ENCODE measurements around the gene C19orf18.
A peak's percentile ranks its signal among the peaks of the same experiment; 100 is the strongest.
"Not testable (repeated sequence)": the region's sequence is repeated elsewhere in the genome, so short reads cannot be mapped to it uniquely, and the experiment has no call there.

C19orf18 gene

DNA sequence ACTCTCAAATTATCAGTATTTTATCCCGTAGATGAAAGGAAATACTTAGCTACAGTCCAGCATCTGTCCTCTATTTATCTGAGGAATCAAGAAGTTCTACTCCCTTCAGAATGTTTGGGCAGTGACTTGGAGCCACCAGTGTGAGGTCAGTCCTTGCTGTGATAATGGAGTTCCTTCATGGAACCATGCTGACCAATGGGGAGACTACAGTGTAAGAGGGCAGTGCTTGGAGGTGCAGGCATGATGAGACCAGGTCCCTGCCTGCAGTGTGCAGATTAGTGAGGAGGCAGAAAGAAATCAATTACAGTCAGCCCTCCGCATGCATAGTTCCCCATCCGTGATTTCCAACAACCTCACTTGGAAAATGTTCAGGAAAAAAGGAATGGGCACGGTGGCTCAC is at the start of gene C19orf18:
C19orf18 (minus strand) TSS at position 101 of the 400 bp plus-strand sequence. CDS start 102 bp downstream, outside the sequence.
- TF ChIP-seq ZNF274 (IDR thresholded peaks at IDR 0.05; ENCODE audit: low read depth, low read length), result no peak
- H3K4me3 ChIP-seq (ENCODE audit: low read length), result no peak within 1 kb of the TSS

DNA sequence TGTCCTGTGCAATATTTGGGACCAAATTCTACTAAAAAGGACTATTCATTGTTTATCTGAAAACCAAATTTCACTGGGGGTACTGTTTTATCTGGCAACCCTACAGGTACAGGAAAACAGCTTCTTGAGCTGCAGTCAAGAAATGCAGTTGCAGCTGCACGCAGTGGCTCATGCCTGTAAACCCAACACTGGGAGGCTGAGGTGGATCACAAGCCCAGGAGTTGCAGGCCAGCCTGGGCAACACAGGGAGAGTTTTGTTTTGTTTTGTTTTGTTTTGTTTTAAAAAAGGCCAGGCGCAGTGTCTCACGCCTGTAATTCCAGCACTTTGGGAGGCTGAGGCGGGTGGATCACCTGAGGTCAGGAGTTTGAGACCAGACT is 47.9 kb upstream of the C19orf18 start:
- no peak overlapping the region for H3K4me3 ChIP-seq (ENCODE audit: low read length)
- no peak for TF ChIP-seq ZNF274 (IDR thresholded peaks at IDR 0.05; ENCODE audit: low read depth, low read length)

DNA sequence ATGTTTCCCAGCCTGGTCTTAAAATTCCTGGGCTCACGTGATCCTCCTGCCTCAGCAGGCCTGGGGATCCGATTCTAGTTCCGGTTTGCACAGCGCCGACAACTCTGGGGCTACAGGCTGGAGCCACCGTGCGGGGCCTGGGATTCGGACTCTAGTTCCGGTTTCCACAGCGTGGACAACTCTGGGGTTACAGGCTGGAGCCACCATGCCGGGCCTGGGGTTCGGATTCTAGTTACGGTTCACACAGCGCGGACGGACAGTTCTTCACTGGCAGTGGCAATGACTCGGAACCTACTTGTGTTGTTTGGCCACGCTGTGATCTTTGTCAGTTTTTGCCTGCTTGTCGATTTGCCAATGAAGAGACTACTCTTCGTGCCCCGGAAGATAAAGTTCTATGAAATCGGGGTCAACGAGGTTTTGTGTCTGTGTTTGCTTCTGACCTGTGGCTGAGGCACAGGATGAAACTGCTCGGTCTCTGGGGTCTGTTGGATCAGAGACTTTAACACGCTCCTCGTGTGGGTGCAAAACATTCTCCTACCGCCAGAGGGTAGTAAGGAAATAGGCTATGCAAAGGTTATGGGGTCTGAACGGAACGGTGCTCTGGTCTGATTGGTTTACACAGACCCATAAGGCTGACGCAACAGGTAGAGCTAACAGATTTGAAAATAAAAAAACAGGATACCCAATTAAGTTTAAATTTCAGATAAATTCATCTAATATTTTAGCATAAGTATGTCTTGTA is 47.4 kb upstream of the C19orf18 start:
- TF ChIP-seq ZNF274 (IDR thresholded peaks at IDR 0.05; ENCODE audit: low read depth, low read length), result no peak

DNA sequence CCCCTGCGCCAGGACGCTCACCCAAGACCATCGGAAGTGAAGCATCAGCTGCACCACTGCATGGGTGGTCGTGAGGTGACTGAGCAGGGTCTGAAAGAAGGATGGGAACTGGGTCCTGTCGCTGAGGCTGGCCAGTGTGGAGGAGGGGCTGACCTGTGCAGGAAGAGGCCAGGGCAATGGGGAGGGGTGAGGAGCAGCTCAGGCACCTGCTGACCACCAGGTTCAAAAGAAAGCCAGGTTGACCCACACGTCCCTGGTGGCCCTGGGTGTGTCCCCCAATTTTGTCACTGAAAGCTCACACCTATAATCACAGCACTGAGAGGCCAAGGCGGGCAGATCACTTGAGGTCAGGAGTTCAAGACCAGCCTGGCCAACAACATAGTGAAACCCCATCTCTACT is 45.8 kb upstream of the C19orf18 start:
- no peak for TF ChIP-seq ZNF274 (IDR thresholded peaks at IDR 0.05; ENCODE audit: low read depth, low read length)

More for the DNA sequence above, 47.4 kb upstream of the C19orf18 start:
- H3K4me3 ChIP-seq (ENCODE audit: low read length), result no peak overlapping the region

DNA sequence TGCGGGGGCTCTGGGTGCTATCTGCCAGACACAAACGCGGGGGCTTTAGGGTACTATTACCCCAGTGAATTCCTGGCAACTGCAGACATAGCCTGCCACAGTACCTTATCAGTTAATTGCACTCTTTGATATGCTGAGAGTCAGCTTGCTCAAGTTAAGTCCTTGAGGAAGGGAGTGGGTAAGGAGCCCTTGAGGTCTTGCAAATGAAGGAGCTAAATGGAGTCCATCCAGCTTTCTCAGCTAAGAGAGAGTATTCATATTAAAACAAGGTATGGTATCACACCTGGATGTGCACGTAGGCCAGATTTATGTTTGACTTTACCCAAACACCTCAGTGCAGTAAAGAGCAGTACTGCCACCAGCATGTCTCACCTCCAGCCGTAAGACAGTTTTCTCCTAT is 39.8 kb upstream of the C19orf18 start:
- no peak for TF ChIP-seq ZNF274 (IDR thresholded peaks at IDR 0.05; ENCODE audit: low read depth, low read length)
- H3K4me3 ChIP-seq (ENCODE audit: low read length), result no peak overlapping the region

More for the DNA sequence above, 45.8 kb upstream of the C19orf18 start:
- H3K4me3 ChIP-seq (ENCODE audit: low read length), result no peak overlapping the region

DNA sequence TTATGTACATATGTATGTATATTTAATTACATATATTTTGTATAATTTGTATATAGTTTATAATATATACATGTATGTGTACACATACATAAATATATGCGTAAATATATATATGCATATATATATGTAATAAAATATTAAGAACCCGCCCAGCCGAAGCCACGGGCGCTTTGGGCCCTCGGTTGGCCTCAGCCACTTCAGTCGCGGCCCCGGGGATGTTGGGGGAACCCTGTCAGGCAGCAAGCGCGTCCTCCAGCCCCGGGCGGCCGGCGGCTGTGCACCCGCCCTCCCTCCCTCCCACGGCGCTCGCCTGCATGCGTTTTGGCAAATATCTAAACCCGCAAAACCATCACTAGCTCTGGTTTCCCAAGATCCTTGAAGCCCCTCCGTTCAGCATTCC is 36.2 kb upstream of the C19orf18 start:
- no peak for TF ChIP-seq ZNF274 (IDR thresholded peaks at IDR 0.05; ENCODE audit: low read depth, low read length)
- H3K4me3 ChIP-seq (ENCODE audit: low read length), result no peak overlapping the region

DNA sequence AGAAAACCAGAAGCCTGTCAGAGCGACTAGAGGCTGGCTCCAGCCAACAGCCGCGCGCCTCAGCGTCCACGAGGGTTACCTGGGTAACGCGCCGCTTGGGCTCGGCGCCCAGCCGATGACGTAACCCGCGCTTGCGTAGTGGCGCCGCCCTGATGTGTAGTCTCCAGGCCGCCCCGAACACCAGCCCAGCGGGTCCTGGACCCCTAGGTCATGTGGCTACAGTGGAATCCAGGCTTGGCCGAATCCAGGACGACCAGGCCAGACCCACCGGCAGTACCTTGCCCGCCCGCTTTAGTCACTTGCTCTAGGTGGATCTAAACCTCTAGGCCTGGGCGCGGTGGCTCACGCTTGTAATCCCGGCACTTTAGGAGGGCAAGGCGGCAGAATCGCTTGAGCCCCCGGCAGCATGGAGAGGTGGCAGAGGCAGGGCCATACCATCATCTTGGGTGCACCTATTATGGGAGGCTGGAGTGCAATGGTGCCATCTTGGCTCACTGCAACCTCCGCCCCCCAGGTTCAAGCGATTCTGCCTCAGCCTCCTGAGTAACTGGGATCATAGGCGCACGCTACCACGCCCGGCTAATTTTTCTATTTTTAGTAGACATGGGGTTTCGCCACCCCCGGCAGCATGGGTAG is 35.5 kb upstream of the C19orf18 start:
- H3K4me3 ChIP-seq (ENCODE audit: low read length), result peak overlapping the region; percentile 42; the same call in 1 of the 2 replicates

DNA sequence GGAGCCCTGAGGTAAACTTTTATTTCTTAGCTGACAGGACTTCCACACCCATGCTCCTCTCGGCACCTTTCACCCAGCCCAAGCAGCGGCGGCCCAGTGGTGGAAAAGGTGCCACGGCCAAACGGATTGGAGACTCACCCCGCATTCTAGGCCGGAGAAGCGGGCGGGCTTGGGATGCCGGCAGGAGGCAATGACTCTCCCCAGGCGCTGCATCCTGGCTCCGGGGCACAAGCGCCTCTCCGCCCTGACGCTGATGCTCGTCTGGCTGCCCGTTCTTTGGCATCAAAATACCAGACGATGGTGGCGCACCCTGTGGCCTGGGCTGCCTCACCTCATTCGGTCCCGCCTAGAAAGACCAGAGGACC is 34.9 kb upstream of the C19orf18 start:
- no peak for TF ChIP-seq ZNF274 (IDR thresholded peaks at IDR 0.05; ENCODE audit: low read depth, low read length)
- peak overlapping the region; percentile 42; the same call in 1 of the 2 replicates for H3K4me3 ChIP-seq (ENCODE audit: low read length)

More for the DNA sequence above, 35.5 kb upstream of the C19orf18 start:
- TF ChIP-seq ZNF274 (IDR thresholded peaks at IDR 0.05; ENCODE audit: low read depth, low read length), result no peak

DNA sequence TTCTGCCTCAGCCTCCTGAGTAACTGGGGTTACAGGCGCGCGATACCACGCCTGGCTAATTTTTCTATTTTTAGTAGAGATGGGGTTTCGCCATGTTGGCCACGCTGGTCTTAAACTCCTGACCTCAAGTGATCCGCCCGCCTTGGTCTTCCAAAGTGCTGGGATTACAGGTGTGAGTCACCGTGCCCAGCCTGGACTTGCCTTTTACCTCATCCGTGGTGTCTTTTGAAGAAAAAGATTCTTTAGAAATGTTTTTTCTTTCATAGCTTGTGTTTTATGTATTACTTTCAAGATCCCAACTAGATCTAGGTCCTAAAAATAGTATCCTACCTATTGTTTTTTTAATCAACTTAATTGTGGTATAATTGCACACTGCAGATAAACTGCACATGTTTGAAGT is 34.5 kb upstream of the C19orf18 start:
- not testable (repeated sequence) for H3K4me3 ChIP-seq (ENCODE audit: low read length)

DNA sequence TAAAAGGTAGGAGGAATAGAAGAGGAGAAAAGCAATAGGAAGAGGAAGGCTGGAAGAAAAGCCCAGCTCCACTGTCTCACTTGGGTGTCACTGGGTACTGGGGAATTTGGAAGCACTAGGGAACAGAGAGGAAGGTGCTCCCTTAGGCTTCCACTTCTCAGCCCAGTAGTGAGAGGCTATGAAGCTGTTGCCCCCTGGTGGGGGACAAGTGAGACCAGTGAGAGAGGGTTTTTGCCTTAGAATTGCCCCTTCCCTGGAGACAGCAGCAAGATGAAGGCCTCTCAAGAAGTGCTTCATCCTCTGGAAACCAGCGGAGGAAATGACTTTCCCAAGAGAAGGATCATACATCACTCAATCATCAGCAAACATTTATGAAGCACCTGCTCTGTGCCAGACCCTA is 33.0 kb upstream of the C19orf18 start:
- TF ChIP-seq ZNF274 (IDR thresholded peaks at IDR 0.05; ENCODE audit: low read depth, low read length), result no peak
- H3K4me3 ChIP-seq (ENCODE audit: low read length), result no peak overlapping the region

DNA sequence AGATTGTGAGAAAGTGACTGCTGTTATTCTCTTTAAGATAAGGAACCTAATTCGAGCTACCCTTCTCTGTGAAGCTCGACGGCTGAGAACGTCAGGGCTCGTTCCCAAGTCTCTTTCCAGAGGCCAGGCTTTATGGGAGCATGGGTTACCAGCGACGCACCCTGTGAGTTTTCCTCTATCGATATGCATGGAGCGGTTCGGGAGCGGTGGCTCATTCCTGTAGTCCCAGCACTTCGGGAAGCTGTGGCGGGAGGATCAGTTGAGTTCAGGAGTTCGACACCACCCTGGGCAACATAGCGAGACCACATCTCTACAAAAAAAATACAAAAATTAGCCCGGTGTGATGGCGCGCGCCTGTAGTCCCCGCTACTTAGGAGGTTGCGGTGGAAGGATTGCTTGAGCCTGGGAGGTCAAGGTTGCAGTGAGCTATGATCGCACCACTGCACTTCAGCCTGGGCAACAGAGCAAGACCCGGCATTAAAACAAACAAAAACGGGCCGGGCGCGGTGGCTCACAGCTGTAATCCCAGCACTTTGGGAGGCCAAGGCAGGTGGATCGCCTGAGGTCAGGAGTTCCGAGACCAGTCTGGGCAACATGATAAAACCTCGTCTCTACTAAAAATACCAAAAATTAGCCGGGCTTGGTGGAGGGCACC is 29.0 kb upstream of the C19orf18 start:
- peak overlapping the region; percentile 69; the same call in 1 of the 2 replicates for H3K4me3 ChIP-seq (ENCODE audit: low read length)
- TF ChIP-seq ZNF274 (IDR thresholded peaks at IDR 0.05; ENCODE audit: low read depth, low read length), result no peak

DNA sequence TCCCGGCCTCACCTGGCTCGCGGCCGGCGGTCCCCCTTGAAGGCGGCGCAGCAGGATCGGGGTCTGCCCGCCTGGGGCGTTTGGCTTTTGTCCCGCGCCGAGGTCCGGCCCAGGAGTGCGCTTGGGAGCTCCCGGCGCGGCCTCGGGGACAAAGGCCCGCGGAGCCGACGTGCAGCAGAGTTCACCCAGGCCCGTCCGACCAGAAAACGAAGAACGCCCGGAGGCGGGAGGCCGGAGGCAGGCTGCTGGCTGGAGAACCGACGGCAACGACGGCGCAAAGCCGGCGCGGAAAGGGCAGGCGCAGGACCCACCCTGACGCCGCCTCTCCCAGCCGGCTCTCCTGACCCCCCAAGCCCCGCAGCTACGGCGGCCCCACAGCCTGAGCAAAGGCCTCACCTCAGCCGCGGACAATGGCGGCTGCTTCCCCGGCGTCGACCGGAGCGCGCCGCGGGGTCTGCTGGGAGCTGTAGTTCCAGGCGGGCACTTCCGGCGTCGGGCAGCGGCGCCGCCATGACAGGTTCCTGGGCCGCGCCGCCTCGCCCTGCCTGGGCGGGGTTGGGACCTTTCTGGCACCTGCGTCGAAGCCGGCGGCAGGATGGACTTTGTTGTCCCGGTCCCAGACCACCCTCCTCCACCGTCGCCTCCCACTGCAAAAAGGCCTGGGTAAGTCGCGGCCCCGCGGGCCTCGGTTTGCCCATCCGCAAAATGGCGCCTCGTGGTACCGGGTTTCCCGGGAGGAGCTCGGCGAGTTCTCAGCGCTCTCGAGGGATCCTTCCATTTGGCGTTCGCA is 28.2 kb upstream of the C19orf18 start, which contains the start of gene ZNF606:
ZNF606 (minus strand) TSS at position 437 of the 790 bp plus-strand sequence. CDS start 1,501 bp downstream, outside the sequence.
- TF ChIP-seq ZNF274 (IDR thresholded peaks at IDR 0.05; ENCODE audit: low read depth, low read length), result no peak
- peak within 1 kb of the TSS; percentile 69 for H3K4me3 ChIP-seq (ENCODE audit: low read length)

DNA sequence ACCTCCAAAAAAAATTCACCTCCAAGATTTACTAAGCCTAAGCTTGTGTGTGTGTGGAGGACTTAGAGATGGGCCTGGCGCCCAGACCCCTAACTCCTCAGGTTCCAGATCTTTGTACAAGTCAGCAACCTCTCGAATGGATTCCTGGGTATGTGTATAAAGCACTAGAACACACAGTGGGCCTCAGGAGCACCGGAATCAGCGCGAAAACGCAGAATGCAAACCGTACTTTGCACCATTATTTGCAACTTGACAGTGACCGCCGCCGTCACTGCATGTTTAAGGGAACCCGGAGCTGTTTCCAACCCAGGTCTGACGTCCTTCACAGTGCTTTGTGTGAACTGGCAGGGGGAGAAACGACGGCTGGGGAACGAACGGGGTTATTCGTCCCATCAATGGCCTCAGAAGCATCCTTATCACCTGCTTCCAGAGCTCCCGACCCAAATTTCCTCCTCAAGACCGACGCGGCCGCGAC is 27.6 kb upstream of the C19orf18 start:
- TF ChIP-seq ZNF274 (IDR thresholded peaks at IDR 0.05; ENCODE audit: low read depth, low read length), result no peak

DNA sequence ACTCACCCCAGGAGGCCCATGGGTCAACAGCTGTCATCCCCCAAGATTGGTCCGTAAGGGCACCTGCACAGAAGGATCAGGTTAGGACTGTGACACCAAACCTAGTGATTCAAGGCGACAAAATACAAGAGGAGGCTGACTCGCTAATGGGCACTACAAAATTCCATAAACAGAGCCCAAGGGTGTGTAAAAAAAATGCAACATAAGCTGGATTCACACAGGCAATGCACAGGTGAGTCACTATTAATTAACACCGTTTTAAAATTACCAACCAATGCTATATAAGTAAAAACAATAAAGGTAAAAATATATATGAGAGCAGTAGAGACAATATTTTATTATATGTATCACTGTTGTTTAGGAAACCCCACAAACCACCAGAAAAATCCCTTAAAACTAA is 26.3 kb upstream of the C19orf18 start:
- TF ChIP-seq ZNF274 (IDR thresholded peaks at IDR 0.05; ENCODE audit: low read depth, low read length), result no peak
- H3K4me3 ChIP-seq (ENCODE audit: low read length), result no peak overlapping the region

More for the DNA sequence above, 27.6 kb upstream of the C19orf18 start:
- peak overlapping the region; percentile 69 for H3K4me3 ChIP-seq (ENCODE audit: low read length)
